OCI-LY3 (cell line): ENCODE measurements around the gene NAT10.
A peak's percentile ranks its signal among the peaks of the same experiment; 100 is the strongest.

ENCODE experiments used
- H2AFZ ChIP-seq: fragments of 200-600, 300-600 bp; shearing (Covaris generic); 2 replicates; pipeline ENCODE4 v1.6.0; 2014; ENCODE audit warnings: antibody characterized with exemption, low read depth, low read length
- H3K27ac ChIP-seq: fragments of 200-600, 300-600 bp; sonication (generic); 2 replicates; pipeline ENCODE4 v1.5.1; 2014; ENCODE audit warnings: mild to moderate bottlenecking, low read length, moderate library complexity, mixed read lengths
- H3K27me3 ChIP-seq: fragments of 200-600, 300-600 bp; sonication (generic); 2 replicates; pipeline ENCODE4 v1.6.1; 2014; ENCODE audit warnings: low read depth, low read length, mixed read lengths
- H3K36me3 ChIP-seq: fragments of 200-600, 300-600 bp; sonication (generic); replicated peaks from 2 replicates; pipeline ENCODE3; 2014; ENCODE audit warnings: low read depth, low read length, mixed read lengths
- H3K4me1 ChIP-seq: fragments of 300-600, 200-600 bp; sonication (generic); 2 replicates; pipeline ENCODE4 v1.6.1; 2014; ENCODE audit warnings: low read length, mixed read lengths
- H3K4me2 ChIP-seq: fragments of 200-600, 300-600 bp; sonication (generic); 2 replicates; pipeline ENCODE4 v1.6.1; 2014; ENCODE audit warnings: low read length, mixed read lengths
- H3K4me3 ChIP-seq: fragments of 300-600, 200-600 bp; sonication (generic); 2 replicates; pipeline ENCODE4 v1.5.1; 2014; ENCODE audit warnings: antibody characterized with exemption, mild to moderate bottlenecking, low read length, moderate library complexity
- H3K79me2 ChIP-seq: fragments of 300-600, 200-600 bp; shearing (Covaris generic); 2 replicates; pipeline ENCODE4 v1.6.1; 2014; ENCODE audit warnings: mild to moderate bottlenecking, low read length, mixed read lengths
- H3K9ac ChIP-seq: fragments of 300-600, 200-600 bp; shearing (Covaris generic); 2 replicates; pipeline ENCODE4 v1.6.0; 2014; ENCODE audit warnings: mild to moderate bottlenecking, low read length, moderate library complexity
- H3K9me3 ChIP-seq: fragments of 200-600, 300-600 bp; shearing (Covaris generic); 2 replicates; pipeline ENCODE4 v1.6.1; 2014; ENCODE audit warnings: low read length, mixed read lengths; ENCODE audit not compliant: insufficient read depth
- H4K20me1 ChIP-seq: fragments of 200-600, 300-600 bp; sonication (generic); 2 replicates; pipeline ENCODE4 v1.6.1; 2016; ENCODE audit warnings: low read length, mixed read lengths; ENCODE audit not compliant: insufficient read depth
- CTCF ChIP-seq: fragments of 200-600, 300-600 bp; sonication (generic); IDR thresholded peaks from 2 replicates; pipeline ENCODE4 v1.5.1; 2014; ENCODE audit warnings: antibody characterized with exemption, low read length, low read depth
- EZH2phosphoT487 ChIP-seq: fragments of 200-600 bp; shearing (Covaris generic); IDR thresholded peaks from 2 replicates; pipeline ENCODE4 v1.6.1; 2018; ENCODE audit warnings: antibody characterized with exemption, mixed run types, low read depth

The NAT10 gene

GRCh38 chr11:34168642-34169420 is 63.4 kb downstream of the NAT10 start:
- TF ChIP-seq CTCF, result no peak
- TF ChIP-seq EZH2phosphoT487, result no peak
- no peak overlapping the region for H3K27ac ChIP-seq
- no peaks in the 10 kb centered on the region for H3K27me3 ChIP-seq
- H2AFZ ChIP-seq, result no peak overlapping the region
- peaks cover 3% of the 10 kb centered on the region for H3K4me1 ChIP-seq
- no peak overlapping the region for H3K4me2 ChIP-seq
- no peak overlapping the region for H3K4me3 ChIP-seq
- H3K9ac ChIP-seq, result no peak overlapping the region
- no peaks in the 10 kb centered on the region for H4K20me1 ChIP-seq
- H3K79me2 ChIP-seq, result no peaks in the 10 kb centered on the region
- H3K9me3 ChIP-seq, result no peaks in the 10 kb centered on the region
- H3K36me3 ChIP-seq, result peaks cover 3% of the 10 kb centered on the region

- Histone ChIP-seq H3K36me3 (peaks cover 3% of the 10 kb centered on the region), H3K9me3 (no peaks in the 10 kb centered on the region), H3K4me1 (peaks cover 7% of the 10 kb centered on the region), H4K20me1 (no peaks in the 10 kb centered on the region), H3K27ac (no peak overlapping the region), H3K79me2 (no peaks in the 10 kb centered on the region), H3K4me3 (no peak overlapping the region), H3K9ac (no peak overlapping the region), H2AFZ (no peak overlapping the region), H3K27me3 (no peaks in the 10 kb centered on the region), H3K4me2 (no peak overlapping the region)
- TF ChIP-seq EZH2phosphoT487, result no peak
- TF ChIP-seq CTCF, result no peak
Observed at GRCh38 chr11:34169686-34170085, 64.3 kb downstream of the NAT10 start.

- Histone ChIP-seq H3K9ac (no peak overlapping the region), H3K36me3 (no peaks in the 10 kb centered on the region), H3K4me3 (no peak overlapping the region), H3K27me3 (no peaks in the 10 kb centered on the region), H2AFZ (no peak overlapping the region), H3K79me2 (no peaks in the 10 kb centered on the region), H3K4me2 (no peak overlapping the region), H3K27ac (no peak overlapping the region), H3K9me3 (no peaks in the 10 kb centered on the region), H3K4me1 (peaks cover 28% of the 10 kb centered on the region), H4K20me1 (no peaks in the 10 kb centered on the region)
- no peak for TF ChIP-seq EZH2phosphoT487
- TF ChIP-seq CTCF, result no peak
Observed at GRCh38 chr11:34173050-34173449, 67.6 kb downstream of the NAT10 start.

GRCh38 chr11:34174412-34175041 is 69.1 kb downstream of the NAT10 start:
- H3K9me3 ChIP-seq, result no peaks in the 10 kb centered on the region
- H3K4me2 ChIP-seq, result peak overlapping the region; percentile 93
- no peaks in the 10 kb centered on the region for H4K20me1 ChIP-seq
- no peaks in the 10 kb centered on the region for H3K27me3 ChIP-seq
- TF ChIP-seq CTCF (peak; percentile 84), EZH2phosphoT487 (no peak)
- H3K79me2 ChIP-seq, result no peaks in the 10 kb centered on the region
- peaks cover 28% of the 10 kb centered on the region for H3K4me1 ChIP-seq
- peak overlapping the region; percentile 73 for H3K4me3 ChIP-seq
- H2AFZ ChIP-seq, result no peak overlapping the region
- no peak overlapping the region for H3K27ac ChIP-seq
- no peaks in the 10 kb centered on the region for H3K36me3 ChIP-seq
- H3K9ac ChIP-seq, result peak overlapping the region; percentile 44; the same call in 1 of the 2 replicates
